Lower leg skin (tissue), 4 donors: ENCODE results near the gene GSTCD. TPM values are rescaled to one million over a fixed set of nuclear protein-coding genes. Genes with fewer than 3 reads are reported as not detected.
"Not testable (repeated sequence)": the region's sequence is repeated elsewhere in the genome, so short reads cannot be mapped to it uniquely, and the experiment has no call there.

Experiments
- DNase-seq, 2 donors: peaks; one replicate each; pipeline ENCODE4 v3.0.0-alpha.2; 2019; ENCODE audit warnings: low spot score in 2 of 2
- H3K4me3 ChIP-seq: fragments of 200-600 bp; sonication (generic); 2 replicates; pipeline ENCODE4 v1.5.1; 2017; ENCODE audit warnings: mild to moderate bottlenecking, low read depth; ENCODE audit not compliant: poor library complexity, severe bottlenecking
- POLR2A ChIP-seq, 2 donors: fragments of 450-650 bp; IDR thresholded peaks; one replicate each; pipeline ENCODE4 v1.6.1; 2016 to 2017; ENCODE audit warnings: antibody characterized with exemption in 2 of 2, mild to moderate bottlenecking in 1 of 2, moderate library complexity in 1 of 2
- WGBS, 2 donors: methylation state at CpG; one replicate each; pipeline ENCODE4 v1.1.5; 2018; 5-methylcytosine and 5-hydroxymethylcytosine counted together
- intact Hi-C: fragments of 100-400 bp; cut with DNase I; formaldehyde crosslinking; loops from one replicate; pipeline ENCODE4 v1.15.0; 2023; ENCODE audit warnings: low total_unique reads
- total RNA-seq, 4 donors: library from RNA; depleted of rRNA; stranded (reverse); fragments of >200 nt; gene quantifications; one replicate each; pipeline ENCODE4 v1.1.0, GENCODE V29; 2016
- TF ChIP-seq, protein P1 (sequence below), 3 donors: fragments of 450-650 bp; IDR thresholded peaks; one replicate each; pipeline ENCODE4 v1.5.1; 2016; ENCODE audit warnings: antibody characterized with exemption in 3 of 3, mild to moderate bottlenecking in 3 of 3, moderate library complexity in 2 of 3

Gene GSTCD
- total RNA-seq, 4 donors from 2014 or later, result 5.1 to 14.8 (median 9.8) TPM

- WGBS, 2 donors, result 77 to 85% methylated on average over 2 of the region's 2 CpGs
- H3K4me3 ChIP-seq, result no peak overlapping the region
- intact Hi-C loops, result no loop called here
- TF ChIP-seq, protein P1, sequence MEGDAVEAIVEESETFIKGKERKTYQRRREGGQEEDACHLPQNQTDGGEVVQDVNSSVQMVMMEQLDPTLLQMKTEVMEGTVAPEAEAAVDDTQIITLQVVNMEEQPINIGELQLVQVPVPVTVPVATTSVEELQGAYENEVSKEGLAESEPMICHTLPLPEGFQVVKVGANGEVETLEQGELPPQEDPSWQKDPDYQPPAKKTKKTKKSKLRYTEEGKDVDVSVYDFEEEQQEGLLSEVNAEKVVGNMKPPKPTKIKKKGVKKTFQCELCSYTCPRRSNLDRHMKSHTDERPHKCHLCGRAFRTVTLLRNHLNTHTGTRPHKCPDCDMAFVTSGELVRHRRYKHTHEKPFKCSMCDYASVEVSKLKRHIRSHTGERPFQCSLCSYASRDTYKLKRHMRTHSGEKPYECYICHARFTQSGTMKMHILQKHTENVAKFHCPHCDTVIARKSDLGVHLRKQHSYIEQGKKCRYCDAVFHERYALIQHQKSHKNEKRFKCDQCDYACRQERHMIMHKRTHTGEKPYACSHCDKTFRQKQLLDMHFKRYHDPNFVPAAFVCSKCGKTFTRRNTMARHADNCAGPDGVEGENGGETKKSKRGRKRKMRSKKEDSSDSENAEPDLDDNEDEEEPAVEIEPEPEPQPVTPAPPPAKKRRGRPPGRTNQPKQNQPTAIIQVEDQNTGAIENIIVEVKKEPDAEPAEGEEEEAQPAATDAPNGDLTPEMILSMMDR (IDR thresholded peaks at IDR 0.05), result no peak
- no peak for TF ChIP-seq POLR2A (IDR thresholded peaks at IDR 0.05)
- DNase-seq, result no peak
Measured at GRCh38 chr4:105843941-105844340, 135.4 kb downstream of the GSTCD start.

GRCh38 chr4:105845559-105845958 lies 137.0 kb downstream of the GSTCD start:
- intact Hi-C loops, result no loop called here
- no peak overlapping the region for H3K4me3 ChIP-seq
- DNase-seq, result no peak
- 71 to 72% methylated on average over 3 of the region's 3 CpGs for WGBS, 2 donors
- TF ChIP-seq, protein P1 (IDR thresholded peaks at IDR 0.05), result no peak
- no peak for TF ChIP-seq POLR2A (IDR thresholded peaks at IDR 0.05)

- H3K4me3 ChIP-seq, intact Hi-C loops, DNase-seq: not testable (repeated sequence)
- 90 to 92% methylated on average over 6 of the region's 6 CpGs for WGBS, 2 donors
Measured at GRCh38 chr4:105848359-105848758, 139.8 kb downstream of the GSTCD start.

DNA sequence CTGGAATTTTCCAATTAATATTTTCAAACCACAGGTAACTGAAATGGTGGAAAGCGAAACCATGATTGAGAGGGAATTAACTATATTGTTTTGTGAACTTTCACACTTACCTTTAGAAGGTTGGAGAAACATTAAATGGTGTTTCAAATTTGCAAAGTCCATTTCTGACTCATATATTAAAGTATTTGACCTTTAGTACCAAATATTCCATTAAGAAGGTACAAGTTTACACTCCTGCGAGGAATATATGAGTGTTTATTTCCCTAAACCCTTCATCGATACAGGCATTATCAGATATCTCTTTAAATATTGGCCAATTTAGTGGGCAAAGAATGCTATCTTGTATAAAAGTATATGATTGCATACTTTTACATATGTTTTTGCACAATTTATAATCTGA lies 142.6 kb downstream of the GSTCD start:
- no peak for TF ChIP-seq POLR2A (IDR thresholded peaks at IDR 0.05)
- TF ChIP-seq, protein P1 (IDR thresholded peaks at IDR 0.05), result no peak
- DNase-seq, result no peak
- no peak overlapping the region for H3K4me3 ChIP-seq
- intact Hi-C loops, result no loop called here
- 95 to 98% methylated on average over 3 of the region's 3 CpGs for WGBS, 2 donors

DNA sequence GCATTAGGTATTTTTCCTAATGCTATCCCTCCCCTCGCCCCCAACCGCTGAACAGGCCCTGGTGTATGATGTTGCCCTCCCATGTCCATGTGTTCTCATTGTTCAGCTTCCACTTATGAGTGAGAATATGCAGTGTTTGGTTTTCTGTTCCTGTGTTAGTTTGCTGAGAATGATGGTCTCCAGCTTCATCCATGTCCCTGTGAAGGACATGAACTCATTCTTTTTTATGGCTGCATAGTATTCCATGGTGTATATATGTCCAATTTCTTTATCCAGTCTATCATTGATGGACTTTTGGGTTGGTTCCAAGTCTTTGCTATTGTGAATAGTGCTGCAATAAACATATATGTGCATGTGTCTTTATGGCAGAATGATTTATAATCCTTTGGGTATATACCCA lies 143.6 kb downstream of the GSTCD start:
- H3K4me3 ChIP-seq, DNase-seq, intact Hi-C loops: not testable (repeated sequence)
- 98% methylated on average over 2 of the region's 2 CpGs for WGBS, 2 donors

GRCh38 chr4:105858466-105859040 lies 150.0 kb downstream of the GSTCD start:
- intact Hi-C loops, result no loop called here
- 97% methylated on average over 10 of the region's 10 CpGs for WGBS, 2 donors
- TF ChIP-seq POLR2A (IDR thresholded peaks at IDR 0.05), result no peak
- TF ChIP-seq, protein P1 (IDR thresholded peaks at IDR 0.05), result no peak
- DNase-seq, result no peak
- H3K4me3 ChIP-seq, result no peak overlapping the region

DNA sequence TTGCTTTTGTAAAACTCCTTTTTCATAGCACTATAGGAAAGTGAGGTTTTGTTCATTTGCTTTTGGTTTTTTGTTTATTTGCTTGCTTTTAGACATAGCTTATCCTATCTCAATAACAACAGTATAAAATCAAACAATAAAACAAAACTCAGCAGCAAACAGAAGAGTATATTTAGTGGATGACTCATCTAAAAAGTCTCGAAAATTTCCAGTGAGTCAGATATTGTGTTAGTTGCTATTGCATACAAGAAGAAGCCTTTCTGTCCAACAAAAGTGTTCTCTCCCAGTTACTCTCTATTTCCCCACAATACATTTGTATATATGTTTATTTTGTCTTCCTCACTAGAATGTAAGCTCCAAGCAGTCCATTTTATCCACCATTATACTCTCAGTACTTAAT lies 150.6 kb downstream of the GSTCD start:
- WGBS, 2 donors, result 25 to 30% methylated on average over 1 of the region's 1 CpG
- intact Hi-C loops, result no loop called here
- H3K4me3 ChIP-seq, result no peak overlapping the region
- TF ChIP-seq POLR2A (IDR thresholded peaks at IDR 0.05), result no peak
- TF ChIP-seq, protein P1 (IDR thresholded peaks at IDR 0.05), result no peak
- DNase-seq, result no peak
